ENCODE measurements around the gene TLE1.

TLE1 gene

GRCh38 chr9:81633952-81634854, 55.1 kb downstream of the TLE1 start:
- Histone ChIP-seq H3K27ac (no peak overlapping the region), H3K9ac (no peak overlapping the region), H3K4me2 (no peak overlapping the region), H3K36me3 (ENCODE audit: insufficient read depth) (no peaks in the 10 kb centered on the region), H3K4me3 (IDR thresholded peaks at IDR 0.05; ENCODE audit: insufficient read depth, low read depth, low read length) (no peak overlapping the region), H2AFZ (ENCODE audit: low read depth) (no peak overlapping the region), H4K20me1 (ENCODE audit: insufficient read depth) (no peaks in the 10 kb centered on the region), H3K4me1 (ENCODE audit: low read depth, poor library complexity, severe bottlenecking) (no peaks in the 10 kb centered on the region), H3K27me3 (ENCODE audit: insufficient read depth, low read depth) (no peaks in the 10 kb centered on the region), H3K79me2 (ENCODE audit: insufficient read depth, low read depth) (no peaks in the 10 kb centered on the region)
- TF ChIP-seq, protein P1, sequence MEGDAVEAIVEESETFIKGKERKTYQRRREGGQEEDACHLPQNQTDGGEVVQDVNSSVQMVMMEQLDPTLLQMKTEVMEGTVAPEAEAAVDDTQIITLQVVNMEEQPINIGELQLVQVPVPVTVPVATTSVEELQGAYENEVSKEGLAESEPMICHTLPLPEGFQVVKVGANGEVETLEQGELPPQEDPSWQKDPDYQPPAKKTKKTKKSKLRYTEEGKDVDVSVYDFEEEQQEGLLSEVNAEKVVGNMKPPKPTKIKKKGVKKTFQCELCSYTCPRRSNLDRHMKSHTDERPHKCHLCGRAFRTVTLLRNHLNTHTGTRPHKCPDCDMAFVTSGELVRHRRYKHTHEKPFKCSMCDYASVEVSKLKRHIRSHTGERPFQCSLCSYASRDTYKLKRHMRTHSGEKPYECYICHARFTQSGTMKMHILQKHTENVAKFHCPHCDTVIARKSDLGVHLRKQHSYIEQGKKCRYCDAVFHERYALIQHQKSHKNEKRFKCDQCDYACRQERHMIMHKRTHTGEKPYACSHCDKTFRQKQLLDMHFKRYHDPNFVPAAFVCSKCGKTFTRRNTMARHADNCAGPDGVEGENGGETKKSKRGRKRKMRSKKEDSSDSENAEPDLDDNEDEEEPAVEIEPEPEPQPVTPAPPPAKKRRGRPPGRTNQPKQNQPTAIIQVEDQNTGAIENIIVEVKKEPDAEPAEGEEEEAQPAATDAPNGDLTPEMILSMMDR (conservative IDR thresholded peaks at IDR 0.05; ENCODE audit: low read depth, low read length) = no peak

DNA sequence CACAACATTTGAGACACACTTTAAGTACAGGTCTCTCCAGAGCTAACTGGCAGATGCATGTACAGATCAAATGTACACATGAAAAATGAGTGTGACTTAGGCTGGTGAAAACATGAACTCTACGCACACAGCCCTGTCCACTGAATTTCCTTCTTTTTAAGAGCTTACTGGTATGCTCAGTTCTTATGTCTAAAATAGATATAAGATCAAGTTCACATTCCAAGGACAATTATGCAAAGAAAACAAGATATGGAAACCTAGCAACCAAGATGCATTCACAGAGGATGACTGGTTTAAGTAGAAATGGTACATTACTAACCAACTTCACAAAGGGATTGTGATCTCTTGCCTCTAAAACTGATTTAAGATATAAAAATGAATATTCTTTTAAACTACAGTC, 56.7 kb downstream of the TLE1 start:
- TF ChIP-seq, protein P1 (conservative IDR thresholded peaks at IDR 0.05; ENCODE audit: low read depth, low read length) = no peak
- no peak overlapping the region for H3K4me2 ChIP-seq
- H3K79me2 ChIP-seq (ENCODE audit: insufficient read depth, low read depth) = no peaks in the 10 kb centered on the region
- no peak overlapping the region for H3K9ac ChIP-seq
- no peak overlapping the region for H2AFZ ChIP-seq (ENCODE audit: low read depth)
- no peaks in the 10 kb centered on the region for H3K4me1 ChIP-seq (ENCODE audit: low read depth, poor library complexity, severe bottlenecking)
- no peak overlapping the region for H3K4me3 ChIP-seq (IDR thresholded peaks at IDR 0.05; ENCODE audit: insufficient read depth, low read depth, low read length)
- no peaks in the 10 kb centered on the region for H4K20me1 ChIP-seq (ENCODE audit: insufficient read depth)
- H3K36me3 ChIP-seq (ENCODE audit: insufficient read depth) = no peaks in the 10 kb centered on the region
- no peaks in the 10 kb centered on the region for H3K27me3 ChIP-seq (ENCODE audit: insufficient read depth, low read depth)
- no peak overlapping the region for H3K27ac ChIP-seq

DNA sequence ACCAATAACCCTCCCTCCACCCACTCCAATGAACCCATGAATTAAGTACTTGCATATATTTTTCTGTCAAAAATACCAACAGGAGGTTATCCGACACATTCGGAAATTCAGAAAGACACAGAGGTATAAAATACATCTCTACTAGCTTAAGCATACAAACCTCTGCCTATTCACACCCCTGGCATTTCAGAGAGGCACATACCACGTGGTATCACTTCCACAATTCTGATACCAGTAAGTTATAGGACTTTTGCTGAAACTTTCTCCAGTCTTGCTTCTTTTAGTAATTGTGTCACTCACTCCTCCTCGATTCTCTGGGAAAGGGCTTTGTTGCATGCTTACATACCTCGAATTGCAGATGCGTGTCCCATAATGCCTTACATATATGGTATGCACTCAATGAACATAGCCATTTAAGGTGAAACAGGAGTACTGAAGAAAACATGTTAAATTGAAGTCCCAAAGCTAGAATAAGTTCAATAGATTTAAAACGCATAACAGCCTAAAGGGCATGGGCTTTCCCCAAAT, 58.1 kb downstream of the TLE1 start:
- Histone ChIP-seq H3K79me2 (ENCODE audit: insufficient read depth, low read depth) (no peaks in the 10 kb centered on the region), H3K4me1 (ENCODE audit: low read depth, poor library complexity, severe bottlenecking) (no peaks in the 10 kb centered on the region), H3K27ac (no peak overlapping the region), H3K27me3 (ENCODE audit: insufficient read depth, low read depth) (no peaks in the 10 kb centered on the region), H3K4me3 (IDR thresholded peaks at IDR 0.05; ENCODE audit: insufficient read depth, low read depth, low read length) (no peak overlapping the region), H3K9ac (no peak overlapping the region), H3K4me2 (no peak overlapping the region), H2AFZ (ENCODE audit: low read depth) (no peak overlapping the region), H4K20me1 (ENCODE audit: insufficient read depth) (no peaks in the 10 kb centered on the region), H3K36me3 (ENCODE audit: insufficient read depth) (no peaks in the 10 kb centered on the region)
- TF ChIP-seq, protein P1 (conservative IDR thresholded peaks at IDR 0.05; ENCODE audit: low read depth, low read length) = no peak

DNA sequence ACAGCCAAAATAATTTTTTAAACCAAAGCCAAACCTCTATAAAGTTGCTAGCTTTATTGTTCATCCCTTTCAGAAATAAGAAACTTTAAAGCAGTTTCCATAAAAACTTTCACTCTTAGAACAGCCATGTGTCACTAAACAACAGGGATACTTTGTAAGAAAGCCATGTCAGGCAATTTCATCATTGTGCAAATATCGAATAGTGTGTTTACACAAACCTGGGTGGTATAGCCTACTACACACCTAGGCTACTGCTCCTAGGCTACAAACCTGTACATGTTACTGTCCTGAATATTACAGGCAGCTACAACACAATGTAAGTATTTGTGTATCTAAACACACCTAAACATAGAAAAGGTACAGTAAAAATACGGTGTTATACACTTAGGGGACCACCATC, 59.9 kb downstream of the TLE1 start:
- Histone ChIP-seq H3K4me3 (IDR thresholded peaks at IDR 0.05; ENCODE audit: insufficient read depth, low read depth, low read length) (no peak overlapping the region), H3K79me2 (ENCODE audit: insufficient read depth, low read depth) (no peaks in the 10 kb centered on the region), H3K36me3 (ENCODE audit: insufficient read depth) (no peaks in the 10 kb centered on the region), H3K4me2 (no peak overlapping the region), H2AFZ (ENCODE audit: low read depth) (no peak overlapping the region), H3K27me3 (ENCODE audit: insufficient read depth, low read depth) (no peaks in the 10 kb centered on the region), H3K27ac (no peak overlapping the region), H3K4me1 (ENCODE audit: low read depth, poor library complexity, severe bottlenecking) (no peaks in the 10 kb centered on the region), H3K9ac (no peak overlapping the region), H4K20me1 (ENCODE audit: insufficient read depth) (no peaks in the 10 kb centered on the region)
- TF ChIP-seq, protein P1 (conservative IDR thresholded peaks at IDR 0.05; ENCODE audit: low read depth, low read length) = no peak

All from KMS-11 (cell line).